Suppressor macrophage (primary cell): ENCODE results near the gene ATP2B2.
A peak's percentile ranks its signal among the peaks of the same experiment; 100 is the strongest.
"Not testable (repeated sequence)": the region's sequence is repeated elsewhere in the genome, so short reads cannot be mapped to it uniquely, and the experiment has no call there.

Experiments used
- DNase-seq, 4 experiments: peaks; one replicate each; pipeline ENCODE4 v3.0.0-alpha.2; 2020 to 2022
- total RNA-seq, 17 experiments: gene quantifications; one replicate each; lab custom pipeline; 2026; ENCODE audit warnings: mixed read lengths in 6 of 17, inconsistent platforms in 3 of 17; lab: John Stamatoyannopoulos, UW

ATP2B2 gene
- 0.07 to 6.6 (median 1.0) reads per million in 17 experiments for total RNA-seq

GRCh38 chr3:10505050-10505790 lies at the start of gene ATP2B2:
Gene ATP2B2 (minus strand): TSS chr3:10505586. CDS start chr3:10449543, 56,043 bp downstream.
- no peak for DNase-seq

GRCh38 chr3:10554746-10555145 lies 49.4 kb upstream of the ATP2B2 start:
- no peak for DNase-seq

- no peak for DNase-seq
These were observed 48.8 kb upstream of the ATP2B2 start for GRCh38 chr3:10554236-10554611.

GRCh38 chr3:10553591-10554235 lies 48.3 kb upstream of the ATP2B2 start:
- no peak for DNase-seq

- DNase-seq, result no peak
These were observed 47.2 kb upstream of the ATP2B2 start for GRCh38 chr3:10552631-10552943.

- DNase-seq, result peak; percentile 95 to 97 (median 97)
These were observed 46.6 kb upstream of the ATP2B2 start for GRCh38 chr3:10551821-10552630.

GRCh38 chr3:10551139-10551538 lies 45.8 kb upstream of the ATP2B2 start:
- DNase-seq, result no peak

GRCh38 chr3:10550705-10551104 lies 45.3 kb upstream of the ATP2B2 start:
- no peak for DNase-seq

- DNase-seq, result peak; percentile 5 to 44 (median 32)
These were observed 44.3 kb upstream of the ATP2B2 start for GRCh38 chr3:10549617-10550230.

- peak; percentile 26 to 46 (median 34) for DNase-seq
These were observed 43.6 kb upstream of the ATP2B2 start for GRCh38 chr3:10548992-10549391.

GRCh38 chr3:10547841-10548783 lies 42.7 kb upstream of the ATP2B2 start:
- no peak for DNase-seq

GRCh38 chr3:10547413-10547812 lies 42.0 kb upstream of the ATP2B2 start:
- no peak for DNase-seq

GRCh38 chr3:10546820-10547263 lies 41.5 kb upstream of the ATP2B2 start:
- no peak for DNase-seq

GRCh38 chr3:10546181-10546624 lies 40.8 kb upstream of the ATP2B2 start:
- DNase-seq, result no peak

- no peak for DNase-seq
These were observed 37.1 kb upstream of the ATP2B2 start for GRCh38 chr3:10542518-10542917.

GRCh38 chr3:10540347-10540746 lies 35.0 kb upstream of the ATP2B2 start:
- not testable (repeated sequence) for DNase-seq

- no peak for DNase-seq
These were observed 28.7 kb upstream of the ATP2B2 start for GRCh38 chr3:10534066-10534465.

- no peak for DNase-seq
These were observed 28.3 kb upstream of the ATP2B2 start for GRCh38 chr3:10533737-10534023.

- no peak for DNase-seq
These were observed 27.8 kb upstream of the ATP2B2 start for GRCh38 chr3:10532939-10533736.

GRCh38 chr3:10531031-10531430 lies 25.6 kb upstream of the ATP2B2 start:
- no peak for DNase-seq

- DNase-seq, result no peak
These were observed 24.9 kb upstream of the ATP2B2 start for GRCh38 chr3:10530241-10530640.
